ENCODE data around the gene SMARCC1.

- TF ChIP-seq CTCF (IDR thresholded peaks at IDR 0.05; ENCODE audit: insufficient read depth, low read depth, low read length): no peak
- TF ChIP-seq EZH2 (IDR thresholded peaks at IDR 0.05; ENCODE audit: insufficient read depth, low read length): no peak
Measured at GRCh38 chr3:47747558-47747957, 34.1 kb downstream of the SMARCC1 start.
